ENCODE data around the gene CACNB4.

Gene CACNB4

GRCh38 chr2:152088006-152088405 is 10.8 kb downstream of the CACNB4 start:
- no peak for DNase-seq

GRCh38 chr2:152086231-152086630 is 12.6 kb downstream of the CACNB4 start:
- DNase-seq = no peak

GRCh38 chr2:152084076-152084475 is 14.8 kb downstream of the CACNB4 start:
- DNase-seq = no peak

GRCh38 chr2:152083202-152083875 is 15.5 kb downstream of the CACNB4 start:
- DNase-seq = no peak

GRCh38 chr2:152078662-152079061 is 20.2 kb downstream of the CACNB4 start:
- DNase-seq = no peak

GRCh38 chr2:152078023-152078422 is 20.8 kb downstream of the CACNB4 start:
- no peak for DNase-seq

- no peak for DNase-seq
These were observed 23.3 kb downstream of the CACNB4 start for GRCh38 chr2:152075461-152076050.

- no peak for DNase-seq
These were observed 26.8 kb downstream of the CACNB4 start for GRCh38 chr2:152072011-152072410.

GRCh38 chr2:152071518-152071917 is 27.3 kb downstream of the CACNB4 start:
- no peak for DNase-seq

GRCh38 chr2:152071092-152071491 is 27.8 kb downstream of the CACNB4 start:
- no peak for DNase-seq

- no peak for DNase-seq
These were observed 30.6 kb downstream of the CACNB4 start for GRCh38 chr2:152068226-152068625.

- no peak for DNase-seq
These were observed 31.0 kb downstream of the CACNB4 start for GRCh38 chr2:152067823-152068222.

- DNase-seq = no peak
These were observed 32.9 kb downstream of the CACNB4 start for GRCh38 chr2:152065945-152066344.

GRCh38 chr2:152064001-152064400 is 34.8 kb downstream of the CACNB4 start:
- DNase-seq = no peak

GRCh38 chr2:152063325-152063924 is 35.4 kb downstream of the CACNB4 start:
- DNase-seq = no peak

- DNase-seq = peak; percentile 91
These were observed 36.4 kb downstream of the CACNB4 start for GRCh38 chr2:152062125-152063091.

- no peak for DNase-seq
These were observed 37.5 kb downstream of the CACNB4 start for GRCh38 chr2:152061383-152061782.

- no peak for DNase-seq
These were observed 40.2 kb downstream of the CACNB4 start for GRCh38 chr2:152058655-152059054.

GRCh38 chr2:152056418-152056817 is 42.4 kb downstream of the CACNB4 start:
- DNase-seq = no peak

- peak; percentile 16 for DNase-seq
These were observed 43.3 kb downstream of the CACNB4 start for GRCh38 chr2:152055366-152056108.

GRCh38 chr2:152054593-152054992 is 44.3 kb downstream of the CACNB4 start:
- peak; percentile 81 for DNase-seq

GRCh38 chr2:152051436-152051835 is 47.4 kb downstream of the CACNB4 start:
- DNase-seq = no peak

Measured in fibroblast of skin of abdomen (primary cell).